ENCODE results near the gene QKI.
"Not testable (repeated sequence)": the region's sequence is repeated elsewhere in the genome, so short reads cannot be mapped to it uniquely, and the experiment has no call there.

Gene QKI

GRCh38 chr6:163414117-163414945 is at the start of gene QKI:
QKI (plus strand) TSS chr6:163414718; CDS start chr6:163415194, 476 bp downstream.
- DNase-seq (ENCODE audit: low read depth) = peak; percentile 34

GRCh38 chr6:163366288-163366687 is 48.2 kb upstream of the QKI start:
- DNase-seq (ENCODE audit: low read depth) = no peak

- no peak for DNase-seq (ENCODE audit: low read depth)
Measured at GRCh38 chr6:163367497-163368183, 46.9 kb upstream of the QKI start.

- DNase-seq (ENCODE audit: low read depth) = no peak
Measured at GRCh38 chr6:163369141-163369540, 45.4 kb upstream of the QKI start.

GRCh38 chr6:163369628-163370365 is 44.7 kb upstream of the QKI start:
- DNase-seq (ENCODE audit: low read depth) = no peak

- DNase-seq (ENCODE audit: low read depth) = no peak
Measured at GRCh38 chr6:163370464-163371117, 43.9 kb upstream of the QKI start.

GRCh38 chr6:163371129-163371528 is 43.4 kb upstream of the QKI start:
- DNase-seq (ENCODE audit: low read depth) = no peak

- DNase-seq (ENCODE audit: low read depth) = no peak
Measured at GRCh38 chr6:163373240-163373639, 41.3 kb upstream of the QKI start.

- no peak for DNase-seq (ENCODE audit: low read depth)
Measured at GRCh38 chr6:163375361-163375760, 39.2 kb upstream of the QKI start.

GRCh38 chr6:163376187-163376586 is 38.3 kb upstream of the QKI start:
- DNase-seq (ENCODE audit: low read depth) = no peak

- no peak for DNase-seq (ENCODE audit: low read depth)
Measured at GRCh38 chr6:163377561-163377960, 37.0 kb upstream of the QKI start.

GRCh38 chr6:163380216-163380615 is 34.3 kb upstream of the QKI start:
- DNase-seq (ENCODE audit: low read depth) = no peak

GRCh38 chr6:163381118-163381756 is 33.3 kb upstream of the QKI start:
- DNase-seq (ENCODE audit: low read depth) = no peak

- DNase-seq (ENCODE audit: low read depth) = not testable (repeated sequence)
Measured at GRCh38 chr6:163383396-163383795, 31.1 kb upstream of the QKI start.

- no peak for DNase-seq (ENCODE audit: low read depth)
Measured at GRCh38 chr6:163383912-163384311, 30.6 kb upstream of the QKI start.

- no peak for DNase-seq (ENCODE audit: low read depth)
Measured at GRCh38 chr6:163384510-163384909, 30.0 kb upstream of the QKI start.

- not testable (repeated sequence) for DNase-seq (ENCODE audit: low read depth)
Measured at GRCh38 chr6:163385503-163385902, 29.0 kb upstream of the QKI start.

- no peak for DNase-seq (ENCODE audit: low read depth)
Measured at GRCh38 chr6:163386329-163386908, 28.1 kb upstream of the QKI start.

GRCh38 chr6:163387317-163387716 is 27.2 kb upstream of the QKI start:
- no peak for DNase-seq (ENCODE audit: low read depth)

- no peak for DNase-seq (ENCODE audit: low read depth)
Measured at GRCh38 chr6:163389354-163389753, 25.2 kb upstream of the QKI start.

GRCh38 chr6:163390770-163391169 is 23.7 kb upstream of the QKI start:
- no peak for DNase-seq (ENCODE audit: low read depth)

Measured in HS-27A (cell line).